ENCODE measurements around the gene PLEKHG4.

- TF ChIP-seq YY1 (IDR thresholded peaks at IDR 0.05; ENCODE audit: insufficient read depth, insufficient read length): no peak
- TF ChIP-seq ZNF274 (IDR thresholded peaks at IDR 0.05; ENCODE audit: low read depth, low read length): no peak
Observed at GRCh38 chr16:67287960-67288359, 8.6 kb downstream of the PLEKHG4 start.

Data from NT2/D1 (cell line).